Caki2 (cell line): Measurements from ENCODE around the gene KCTD14. TPM values are rescaled to one million over a fixed set of nuclear protein-coding genes. Genes with fewer than 3 reads are reported as not detected.
"Not testable (repeated sequence)": the region's sequence is repeated elsewhere in the genome, so short reads cannot be mapped to it uniquely, and the experiment has no call there.

Source experiments
- DNase-seq: peaks from one replicate; pipeline ENCODE4 v3.0.0-alpha.2; 2015; ENCODE audit warnings: low read depth
- in situ Hi-C: cut with HindIII; loops from 2 replicates; pipeline ENCODE4 v1.10.0; 2016; ENCODE audit warnings: low sequenced_read_pairs, low pct_unique_long_range_greater_than_20kb, mixed read lengths
- total RNA-seq: library from RNA; depleted of rRNA; stranded (reverse); fragments of >200 nt; shearing (Covaris generic); gene quantifications from 2 replicates; pipeline ENCODE4 v1.2.3, GENCODE V29; 2014; ENCODE audit warnings: low replicate concordance

The KCTD14 gene
- total RNA-seq, 1 experiment from 2014 or later, result 7.2 TPM

DNA sequence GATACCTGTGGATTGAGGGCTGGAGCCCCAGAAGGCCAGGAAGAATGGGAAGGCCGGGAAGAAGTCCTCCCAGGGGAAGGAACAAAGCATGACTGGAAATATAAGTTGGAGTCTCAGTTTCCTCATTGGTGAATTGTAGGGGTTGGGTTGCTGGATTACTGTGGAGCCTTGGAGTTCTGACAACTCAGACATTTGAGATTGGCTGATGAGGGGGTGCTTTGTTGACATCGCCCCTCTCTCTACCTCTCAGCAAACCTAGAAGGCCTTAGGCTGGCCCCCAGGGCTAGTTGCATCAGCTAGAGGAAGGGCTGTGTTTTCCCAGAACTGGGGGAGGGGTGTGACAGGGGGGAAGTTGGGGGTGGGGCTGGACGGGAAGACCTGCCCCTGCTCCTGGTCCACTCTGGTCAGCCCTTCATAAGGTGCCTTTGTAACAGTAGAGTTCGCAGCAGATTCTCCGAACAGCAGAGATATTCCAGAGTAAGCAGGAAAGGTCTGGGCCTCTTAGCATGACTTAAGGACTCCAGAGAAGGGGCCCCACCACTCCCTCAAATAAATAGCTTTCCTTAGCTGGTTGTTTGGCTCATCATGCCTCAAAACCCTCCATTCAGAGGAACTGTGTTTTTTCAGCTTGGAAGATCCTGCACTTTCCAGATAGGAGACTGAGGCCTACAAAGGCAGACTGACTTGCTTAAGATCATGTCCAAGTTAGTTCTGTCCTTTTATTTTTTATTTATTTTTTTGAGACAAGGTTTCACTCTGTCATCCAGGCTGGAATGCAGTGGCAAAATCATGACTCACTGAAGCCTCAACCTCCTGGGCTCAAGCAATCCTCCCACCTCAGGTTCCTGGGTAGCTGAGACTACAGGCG, 28.1 kb upstream of the KCTD14 start:
- DNase-seq, result peak; percentile 26
- in situ Hi-C loops, result no loop called here

- no peak for DNase-seq
- in situ Hi-C loops, result no loop called here
Measured at GRCh38 chr11:78049348-78049747, 26.3 kb upstream of the KCTD14 start.

DNA sequence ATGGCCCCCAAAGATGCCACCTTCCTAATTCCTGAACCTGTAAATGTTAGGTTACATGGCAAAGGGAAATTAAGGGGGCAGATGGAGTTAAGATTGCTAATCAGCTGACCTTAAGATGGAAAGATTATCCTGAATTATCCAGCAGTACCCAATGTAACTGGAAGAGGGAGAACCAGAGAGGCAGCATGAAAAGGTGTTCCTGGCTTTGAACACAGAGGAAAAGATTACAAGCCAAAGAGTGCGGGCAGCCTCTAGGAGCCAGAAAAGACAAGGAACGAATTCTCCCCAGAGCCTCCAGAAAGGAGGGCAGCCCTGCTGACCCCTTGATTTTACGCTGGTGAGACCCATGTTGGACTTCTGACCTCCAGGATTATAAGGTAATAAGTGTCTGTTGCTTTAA, 25.5 kb upstream of the KCTD14 start:
- in situ Hi-C loops, result no loop called here
- DNase-seq, result no peak

GRCh38 chr11:78046486-78046854, 23.4 kb upstream of the KCTD14 start:
- no peak for DNase-seq
- in situ Hi-C loops, result no loop called here

DNA sequence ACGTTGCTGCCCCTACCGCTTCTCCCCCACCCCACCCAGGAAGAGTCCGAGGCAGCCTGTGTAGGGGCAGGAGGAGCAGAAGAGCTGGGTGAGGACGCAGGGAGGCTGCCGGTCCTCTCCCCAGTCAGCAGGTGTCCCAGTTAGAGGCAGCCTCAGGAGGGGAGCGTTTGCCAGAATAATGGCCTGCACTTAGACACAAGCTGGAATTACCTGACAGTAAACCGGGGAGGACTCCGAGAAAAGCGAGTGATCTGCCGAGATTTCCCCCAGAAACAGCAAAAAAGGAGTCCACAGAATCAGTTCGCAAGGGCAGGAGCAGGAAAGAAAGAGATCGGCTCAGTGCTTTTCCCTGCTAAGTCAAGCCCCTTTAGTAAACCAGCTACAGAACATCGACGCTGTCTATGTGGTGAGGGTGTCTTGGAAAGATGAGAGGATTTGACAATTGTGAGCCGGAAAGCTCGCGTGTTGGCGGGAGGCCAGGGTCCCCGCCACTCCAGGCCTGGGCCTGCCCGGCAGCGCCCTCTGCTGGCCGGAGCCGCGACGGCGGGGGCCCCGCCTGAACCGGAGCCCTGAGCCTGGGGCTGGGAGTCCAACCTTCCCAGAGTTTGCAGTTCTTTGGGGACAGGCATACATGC, 22.9 kb upstream of the KCTD14 start:
- in situ Hi-C loops, result no loop called here
- peak; percentile 44 for DNase-seq

GRCh38 chr11:78044706-78045105, 21.6 kb upstream of the KCTD14 start:
- in situ Hi-C loops, result no loop called here
- no peak for DNase-seq

GRCh38 chr11:78041843-78042440, 18.9 kb upstream of the KCTD14 start:
- in situ Hi-C loops, result no loop called here
- peak; percentile 32 for DNase-seq

DNA sequence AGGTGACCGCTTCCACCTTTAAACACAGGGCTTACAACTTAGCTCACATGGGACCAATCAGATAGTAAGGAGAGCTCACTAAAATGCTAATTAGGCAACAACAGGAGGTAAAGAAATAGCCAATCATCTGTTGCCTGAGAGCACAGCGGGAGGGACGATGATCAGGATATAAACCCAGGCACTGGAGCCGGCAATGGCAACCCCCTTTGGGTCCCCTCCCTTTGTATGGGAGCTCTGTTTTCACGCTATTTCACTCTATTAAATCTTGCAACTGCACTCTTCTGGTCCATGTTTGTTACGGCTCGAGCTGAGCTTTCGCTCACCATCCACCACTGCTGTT, 18.3 kb upstream of the KCTD14 start:
- DNase-seq, in situ Hi-C loops: not testable (repeated sequence)

- DNase-seq, result peak; percentile 26
- in situ Hi-C loops, result no loop called here
Measured at GRCh38 chr11:78040691-78041379, 17.8 kb upstream of the KCTD14 start.

DNA sequence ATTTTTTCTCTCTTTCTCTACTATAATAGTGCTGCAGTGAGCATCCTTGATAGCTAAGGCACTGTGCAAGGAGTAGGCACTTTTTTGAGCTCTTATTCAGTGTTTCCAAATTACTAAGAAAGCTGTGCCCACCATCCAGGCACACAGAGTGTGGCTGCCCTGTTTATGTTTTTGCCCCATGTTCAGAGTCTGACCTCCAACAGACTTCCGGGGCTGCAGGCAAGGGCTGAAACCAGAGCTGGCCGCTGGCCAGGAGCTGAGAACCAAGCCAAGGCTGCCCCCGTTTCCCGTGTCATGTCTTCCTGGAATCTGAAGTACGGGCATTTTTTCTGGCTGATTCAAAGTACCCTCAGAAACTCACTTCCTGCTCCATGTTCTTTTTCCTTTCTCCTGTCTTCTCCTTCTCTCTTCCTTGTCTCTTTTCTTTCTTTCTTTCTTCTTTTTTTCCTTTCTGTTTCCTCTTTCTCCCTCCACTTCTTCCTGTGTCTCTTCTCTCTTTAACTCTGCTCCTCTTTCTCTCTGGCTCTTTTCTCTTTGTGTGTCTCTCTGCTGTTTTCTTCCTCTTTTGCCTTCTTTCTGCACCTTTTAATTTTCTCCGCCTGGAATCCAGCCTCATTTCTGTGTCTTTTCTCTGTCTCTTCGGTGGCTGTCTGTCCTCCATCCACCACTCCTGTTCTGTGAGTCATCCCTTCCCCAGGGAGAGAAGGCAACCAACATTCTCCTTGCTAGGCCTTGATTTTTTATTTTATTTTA, 17.0 kb upstream of the KCTD14 start:
- peak; percentile 41 for DNase-seq
- in situ Hi-C loops, result no loop called here

GRCh38 chr11:78039391-78039918, 16.4 kb upstream of the KCTD14 start:
- in situ Hi-C loops, result no loop called here
- no peak for DNase-seq

DNA sequence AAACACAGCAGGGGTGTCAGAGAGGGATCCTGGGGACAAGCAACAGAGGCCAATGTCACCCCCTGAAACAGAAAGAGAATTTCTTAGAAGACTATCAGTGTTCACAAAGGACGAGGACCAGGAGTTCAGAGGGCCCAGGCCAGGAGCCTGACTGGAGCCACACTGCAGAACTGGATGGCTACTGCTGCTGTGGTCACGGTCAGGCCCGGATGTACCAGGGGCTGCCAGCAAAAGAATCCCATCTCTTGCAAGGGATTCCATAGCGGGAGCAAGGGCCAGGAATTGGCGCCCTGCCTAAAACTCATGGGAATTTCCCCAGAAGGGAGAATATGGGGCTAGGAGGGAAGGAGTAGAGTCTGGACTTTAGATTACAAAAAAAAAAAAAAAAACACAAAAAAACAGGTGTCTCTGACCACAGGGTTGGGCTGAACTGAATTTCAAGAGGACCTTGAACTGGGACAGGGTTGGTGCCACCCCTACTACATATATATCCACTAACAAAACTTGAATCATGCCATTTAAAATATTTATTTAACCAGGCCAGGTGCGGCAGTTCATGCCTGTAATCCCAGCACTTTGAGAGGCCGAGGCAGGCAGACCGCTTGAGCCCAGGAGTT, 15.7 kb upstream of the KCTD14 start:
- in situ Hi-C loops, result no loop called here
- no peak for DNase-seq

DNA sequence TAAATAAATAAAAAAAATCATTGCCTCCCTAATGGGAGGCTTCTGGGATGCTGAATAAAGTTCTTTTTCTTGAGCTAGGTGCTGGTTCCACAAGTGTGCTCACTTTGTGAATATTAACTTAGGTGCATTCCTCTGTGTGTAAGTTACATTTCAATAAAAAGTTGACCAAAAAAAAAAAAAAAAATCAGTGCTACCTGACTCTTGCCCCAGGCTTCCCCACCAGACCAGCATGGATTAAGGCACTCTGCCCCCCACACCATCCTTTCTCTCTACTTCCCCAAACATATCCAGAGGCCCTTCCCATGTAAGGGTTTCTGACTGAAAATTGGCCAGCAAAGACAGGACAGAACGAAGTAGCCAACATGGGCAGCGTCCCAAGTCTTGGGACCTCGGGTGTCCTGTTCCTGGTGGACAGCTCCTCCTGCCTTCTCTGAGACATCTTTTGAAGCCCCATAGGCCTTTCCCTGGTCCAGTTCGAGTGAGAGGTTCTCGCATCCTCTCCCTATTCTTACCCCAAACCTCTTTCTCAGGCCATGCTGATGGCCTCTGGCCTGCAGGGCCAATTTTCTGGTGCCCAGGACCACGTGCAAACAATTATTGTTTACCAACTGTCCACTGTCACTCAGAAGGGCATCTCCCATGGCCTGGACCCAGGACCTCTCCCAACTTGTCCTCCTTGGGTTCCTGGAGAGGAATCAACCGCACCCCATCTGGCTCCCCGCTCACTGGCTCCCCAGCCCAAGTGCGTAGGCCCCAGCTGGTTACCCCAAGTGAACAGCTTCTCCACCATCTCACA, 14.9 kb upstream of the KCTD14 start:
- in situ Hi-C loops, result no loop called here
- DNase-seq, result no peak

DNA sequence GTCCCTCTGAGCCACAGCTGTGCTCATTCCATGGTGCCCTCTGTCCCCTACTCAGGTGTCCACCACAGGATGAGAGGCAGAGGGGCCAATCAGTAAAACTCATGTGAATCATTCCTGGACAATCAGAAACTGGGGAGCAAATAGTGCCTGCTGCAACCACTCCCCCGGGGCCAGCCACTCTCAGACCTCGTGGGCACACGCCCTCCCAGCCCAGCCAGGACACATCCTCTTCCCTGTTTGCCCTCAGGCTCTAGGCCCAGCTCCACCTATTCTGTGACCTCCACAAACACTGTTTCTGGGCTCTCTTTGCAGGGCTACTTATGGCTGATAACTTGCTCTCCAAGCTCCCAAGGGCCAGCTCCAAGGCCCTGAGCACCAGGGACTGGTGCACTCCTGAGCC, 14.0 kb upstream of the KCTD14 start:
- in situ Hi-C loops, result no loop called here
- no peak for DNase-seq

DNA sequence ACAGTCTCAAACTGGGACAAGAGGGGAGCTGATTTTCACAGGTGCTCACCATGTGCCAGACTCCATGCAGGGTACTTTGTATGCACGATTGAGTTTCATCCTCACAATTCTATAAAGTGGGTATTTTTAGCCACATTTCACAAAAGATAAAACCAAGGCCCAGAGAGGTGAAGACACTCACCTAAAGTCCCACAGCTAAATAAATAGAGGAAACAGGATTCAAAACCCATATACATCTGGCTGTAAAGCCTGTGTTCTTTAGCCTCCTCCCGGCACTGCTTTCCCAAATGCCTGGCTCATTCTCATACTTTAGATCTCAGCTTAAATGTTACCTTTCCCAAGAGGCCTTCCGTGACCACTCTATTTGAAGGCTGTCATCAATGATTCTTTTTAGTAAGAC, 13.2 kb upstream of the KCTD14 start:
- in situ Hi-C loops, result no loop called here
- no peak for DNase-seq

DNA sequence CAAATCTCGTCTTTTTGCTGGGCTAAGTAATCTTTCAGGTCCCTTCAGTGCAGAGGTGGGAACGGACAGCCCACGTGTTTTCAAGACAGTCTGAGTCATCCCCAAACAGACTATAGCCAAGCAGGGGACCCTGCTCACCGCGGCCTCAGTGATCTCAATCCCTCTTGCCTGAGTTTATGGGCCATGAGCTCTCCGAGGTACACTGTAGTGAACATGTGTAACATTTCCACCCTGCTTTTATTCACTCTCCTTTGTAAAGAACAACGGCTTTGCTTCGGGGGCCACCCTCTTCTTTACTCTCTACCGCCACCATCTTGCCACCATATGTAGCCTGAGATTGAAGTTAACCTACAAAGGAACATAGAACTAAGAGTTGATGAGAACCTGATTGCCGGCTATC, 11.5 kb upstream of the KCTD14 start:
- DNase-seq, result no peak
- in situ Hi-C loops, result no loop called here

DNA sequence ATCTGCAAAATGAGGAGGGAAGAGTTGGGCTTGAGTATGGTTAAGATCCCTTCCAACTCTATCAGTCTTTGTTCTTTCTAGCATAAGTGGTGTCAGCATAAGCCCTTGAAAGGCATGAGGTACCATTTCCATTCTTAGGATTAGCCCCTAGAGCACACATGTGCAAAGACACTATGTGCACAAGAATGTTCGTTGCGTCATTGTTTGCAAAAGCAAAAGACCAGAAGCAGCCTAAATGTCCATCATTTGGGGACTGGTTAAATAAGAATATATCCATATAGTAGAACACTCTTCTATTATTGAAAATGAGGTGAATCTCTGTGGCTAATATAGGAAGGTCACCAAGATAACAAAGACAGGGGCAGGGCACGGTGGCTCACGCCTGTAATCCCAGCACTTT, 10.0 kb upstream of the KCTD14 start:
- DNase-seq, result no peak
- in situ Hi-C loops, result no loop called here
